CD4-positive, alpha-beta T cell treated with Interleukin-15 for 4 hours (primary cell): ENCODE results near the gene FMN2.
"Not testable (repeated sequence)": the region's sequence is repeated elsewhere in the genome, so short reads cannot be mapped to it uniquely, and the experiment has no call there.

ENCODE experiments used
- DNase-seq: peaks from one replicate; pipeline ENCODE4 v3.0.0-alpha.2; 2020; ENCODE audit warnings: low spot score

Gene FMN2

DNA sequence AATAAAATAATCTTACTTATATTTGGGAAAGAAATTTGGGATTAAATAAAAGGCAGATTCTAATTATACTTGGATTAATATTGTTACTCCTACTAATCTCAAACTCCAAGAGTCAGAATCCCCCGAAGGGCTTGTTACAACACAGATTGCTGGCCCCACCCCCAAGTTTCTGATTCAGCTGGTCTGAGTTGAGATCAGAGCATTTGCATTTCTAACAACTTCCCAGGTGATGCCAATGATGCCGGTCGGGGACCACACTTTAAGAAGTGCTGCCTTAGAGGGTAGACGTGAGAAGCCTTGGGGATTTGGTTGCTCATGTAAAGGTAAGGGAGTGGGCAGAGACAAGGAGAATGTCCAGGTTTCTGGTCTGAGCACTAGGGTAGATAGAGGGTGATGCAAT is 47.2 kb downstream of the FMN2 start:
- DNase-seq = no peak

DNA sequence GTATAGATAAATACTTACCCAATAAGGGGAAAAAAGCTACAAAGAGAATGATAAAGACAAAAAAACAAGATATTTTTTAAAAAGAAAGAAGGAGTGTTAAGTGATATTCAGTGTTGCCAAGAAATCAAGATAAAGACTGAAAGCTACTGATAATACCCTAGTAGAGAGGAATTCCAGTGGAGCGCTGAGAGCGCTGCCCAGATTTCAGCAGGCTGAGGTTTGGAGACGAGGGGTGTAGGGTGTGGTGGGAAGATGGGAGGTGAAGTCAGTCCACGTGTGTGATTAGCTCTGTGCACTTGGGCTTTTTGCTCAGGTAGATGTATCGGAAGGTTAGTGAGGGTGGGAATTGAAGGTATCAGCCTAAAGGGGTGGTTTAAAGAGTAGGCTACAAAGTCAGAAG is 47.8 kb downstream of the FMN2 start:
- DNase-seq = no peak

DNA sequence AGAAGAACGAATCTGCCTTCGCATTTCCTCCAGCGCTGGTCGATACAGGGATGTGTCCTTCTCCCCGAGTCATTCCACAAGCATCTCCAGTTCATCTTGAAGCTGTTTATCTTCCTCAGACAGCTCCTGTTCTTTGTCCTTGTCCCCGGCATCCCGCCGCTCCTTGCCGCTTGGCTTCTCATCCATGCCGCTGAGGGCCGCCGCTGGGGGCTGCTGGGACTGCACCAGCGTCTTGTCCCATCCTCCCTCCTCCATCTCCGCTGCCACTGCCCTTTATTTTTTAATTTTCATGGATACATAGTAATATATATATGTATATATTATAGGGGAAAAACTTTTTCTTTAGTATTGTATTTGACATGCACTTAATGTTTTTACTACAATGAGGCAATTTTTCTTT is 53.4 kb downstream of the FMN2 start:
- DNase-seq = no peak

DNA sequence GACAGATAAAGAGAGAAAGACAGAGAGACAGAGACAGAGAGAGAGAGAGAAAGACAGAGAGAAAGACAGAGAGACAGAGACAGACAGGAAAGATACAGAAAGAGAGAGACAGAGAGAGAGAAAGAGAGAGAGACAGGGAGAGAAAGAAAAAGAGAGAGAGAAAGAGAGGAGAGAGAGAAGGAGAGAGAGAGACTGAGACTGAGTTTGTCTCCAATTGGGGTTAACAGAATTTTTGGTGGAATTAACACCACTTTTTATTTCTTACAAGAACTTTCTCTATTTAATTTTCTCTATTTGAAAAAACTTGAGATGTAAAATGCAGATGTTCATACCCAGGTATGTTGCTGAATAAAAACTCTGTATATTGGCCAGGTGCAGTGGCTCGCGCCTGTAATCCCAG is 56.6 kb downstream of the FMN2 start:
- no peak for DNase-seq

DNA sequence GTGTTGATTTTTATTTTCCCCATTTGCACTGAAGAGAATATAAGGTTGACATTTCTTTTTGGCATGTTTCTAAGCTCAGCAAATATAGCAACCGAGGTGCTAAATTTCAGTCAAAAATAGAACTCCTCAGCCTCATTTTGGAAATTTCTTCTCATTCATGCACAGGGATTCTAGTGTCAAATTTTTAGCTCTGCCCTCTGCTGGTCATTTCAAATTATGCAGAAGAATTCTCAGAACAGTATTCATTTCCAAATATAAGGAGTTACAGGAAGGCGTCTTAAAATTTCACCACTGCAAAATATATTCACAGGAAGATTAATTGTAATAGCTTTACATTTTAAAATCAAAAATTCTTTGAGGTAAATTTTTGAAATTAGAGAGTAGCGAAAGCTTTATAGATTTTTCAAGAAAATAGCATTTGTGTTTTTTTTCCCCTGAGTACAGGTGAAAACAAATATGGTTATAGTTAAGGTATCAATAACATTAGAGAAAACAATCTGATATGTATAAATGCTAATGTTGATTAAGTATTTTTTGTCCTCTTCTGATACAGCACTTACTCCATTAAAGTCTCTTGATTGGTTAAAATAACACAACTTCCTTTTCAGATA is 57.9 kb downstream of the FMN2 start:
- DNase-seq = peak; percentile 3

DNA sequence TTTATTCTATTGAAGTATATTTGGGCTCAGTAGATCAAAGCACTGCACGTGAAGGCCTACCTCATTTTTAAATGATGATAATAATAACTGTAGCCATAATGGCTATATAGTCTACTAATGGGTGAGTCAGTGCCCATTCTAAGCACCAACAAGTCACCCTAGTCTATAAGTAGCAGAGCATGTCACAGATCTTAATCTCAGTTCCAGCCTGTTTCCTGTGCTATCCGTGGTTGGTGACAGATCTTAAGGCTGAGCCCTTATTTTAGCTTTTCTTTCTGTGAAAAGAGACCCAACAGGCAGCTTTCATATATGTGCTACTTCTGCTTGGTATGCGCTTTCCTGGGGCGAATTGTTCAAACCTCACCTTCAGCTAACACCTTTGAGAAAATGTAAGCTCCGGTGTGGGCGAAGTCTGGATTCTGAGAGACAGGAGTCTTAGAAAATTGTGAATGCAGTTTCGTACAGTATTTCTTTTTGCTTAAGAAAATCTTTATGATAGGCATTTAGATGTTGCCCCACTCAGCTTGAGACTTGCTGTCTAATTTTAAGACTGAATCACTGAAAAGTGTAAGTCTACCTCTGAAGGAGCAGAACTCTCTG is 59.6 kb downstream of the FMN2 start:
- DNase-seq = no peak

DNA sequence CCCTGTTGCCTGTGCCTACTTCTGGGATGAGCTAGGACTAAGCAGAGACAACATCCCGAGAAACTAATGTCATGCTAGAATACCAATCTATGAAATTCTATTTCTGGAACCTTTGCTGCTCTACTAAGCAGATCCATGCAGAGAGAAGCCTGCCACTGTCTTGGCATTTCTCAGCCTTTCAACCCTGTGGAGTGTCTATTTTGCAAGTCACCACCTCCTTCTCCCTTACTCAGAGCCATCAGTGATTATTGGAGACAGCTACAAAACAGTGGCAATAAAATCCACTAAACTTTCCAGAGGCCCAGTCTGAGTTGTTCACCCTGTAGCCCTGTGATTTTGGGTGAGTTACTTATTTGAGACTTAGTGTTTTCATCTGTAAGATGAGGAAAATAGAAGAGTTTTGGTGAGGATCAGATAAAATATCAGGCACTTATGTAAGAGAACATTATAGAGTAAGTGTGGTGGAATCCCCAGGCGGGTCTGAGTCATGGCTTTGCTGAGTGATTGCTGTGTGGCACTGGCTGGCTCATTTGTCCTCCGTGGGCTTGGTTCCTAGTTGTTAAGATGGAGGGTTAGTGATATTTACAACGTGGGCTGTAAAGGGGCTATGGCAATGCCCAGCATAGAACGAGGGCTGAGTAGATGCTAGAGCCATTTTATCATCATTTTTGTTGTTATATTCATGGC is 61.1 kb downstream of the FMN2 start:
- DNase-seq = no peak

DNA sequence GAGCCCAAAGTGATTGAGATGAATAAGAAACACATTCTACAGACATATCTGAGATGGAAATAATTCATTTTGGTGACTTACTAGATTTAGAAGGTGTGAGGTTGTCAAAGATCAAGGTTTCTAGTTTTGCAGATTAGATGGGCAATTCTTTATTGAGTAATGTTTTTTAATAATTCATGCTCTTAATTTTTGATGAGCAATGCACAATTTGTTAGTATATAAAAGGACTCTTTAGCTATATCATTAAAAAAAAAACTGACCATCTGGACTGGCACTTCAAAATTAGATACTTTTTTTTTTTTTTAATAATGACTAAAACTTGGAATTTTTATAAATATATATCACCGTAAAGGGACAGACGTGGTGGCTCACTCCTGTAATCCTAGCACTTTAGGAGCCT is 63.9 kb downstream of the FMN2 start:
- DNase-seq = no peak

DNA sequence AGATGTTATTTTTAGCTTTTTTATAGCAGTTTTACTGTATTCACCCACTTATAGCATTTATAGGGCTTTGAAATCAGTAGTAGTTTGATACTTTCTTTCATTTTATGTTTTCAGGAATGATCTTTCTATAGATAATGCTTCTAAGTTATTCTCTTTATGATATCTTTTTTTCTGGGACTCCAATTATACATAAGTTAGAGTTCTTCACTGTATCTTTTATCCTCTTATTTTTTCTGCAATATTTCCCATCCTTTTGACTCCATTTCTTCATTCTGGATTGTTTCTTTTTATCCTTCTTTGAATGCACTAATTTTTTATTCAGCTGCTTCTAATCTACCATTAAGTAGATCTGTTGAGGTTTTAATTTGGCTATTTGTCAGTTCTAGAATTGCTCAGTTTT is 73.1 kb downstream of the FMN2 start:
- DNase-seq = no peak

DNA sequence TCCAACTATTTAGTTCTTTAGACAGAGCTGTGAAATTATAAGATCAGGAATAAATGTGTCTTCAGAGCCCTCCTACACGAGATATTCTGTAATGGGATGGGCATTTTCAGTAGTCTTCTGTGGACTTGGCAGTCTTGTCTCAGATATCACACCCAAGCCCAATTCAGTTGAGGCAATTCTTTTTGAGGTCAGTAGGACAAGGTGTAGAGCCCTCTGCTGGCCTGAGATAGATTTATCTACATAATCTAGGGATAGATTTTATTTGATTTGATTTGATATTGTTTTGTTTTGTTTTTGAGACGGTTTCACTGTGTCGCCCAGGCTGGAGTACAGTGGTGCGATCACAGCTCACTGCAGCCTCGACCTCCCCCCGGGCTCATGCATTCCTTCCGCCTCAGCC is 77.5 kb downstream of the FMN2 start:
- no peak for DNase-seq

DNA sequence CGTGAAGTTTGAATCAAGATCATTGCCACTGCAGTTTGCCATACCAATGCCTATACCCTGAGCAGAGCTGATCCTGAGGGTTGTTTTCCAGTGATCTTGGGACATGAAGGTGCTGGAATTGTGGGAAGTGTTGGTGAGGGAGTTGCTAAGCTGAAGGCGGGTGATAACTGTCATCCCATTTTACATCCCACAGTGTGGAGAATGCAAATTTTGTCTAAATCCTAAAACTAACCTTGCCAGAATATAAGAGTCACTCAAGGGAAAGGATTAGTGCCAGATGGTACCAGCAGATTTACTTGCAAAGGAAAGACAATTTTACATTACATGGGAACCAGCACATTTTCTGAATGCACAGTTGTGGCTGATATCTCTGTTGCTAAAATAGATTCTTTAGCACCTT is 78.6 kb downstream of the FMN2 start:
- no peak for DNase-seq

DNA sequence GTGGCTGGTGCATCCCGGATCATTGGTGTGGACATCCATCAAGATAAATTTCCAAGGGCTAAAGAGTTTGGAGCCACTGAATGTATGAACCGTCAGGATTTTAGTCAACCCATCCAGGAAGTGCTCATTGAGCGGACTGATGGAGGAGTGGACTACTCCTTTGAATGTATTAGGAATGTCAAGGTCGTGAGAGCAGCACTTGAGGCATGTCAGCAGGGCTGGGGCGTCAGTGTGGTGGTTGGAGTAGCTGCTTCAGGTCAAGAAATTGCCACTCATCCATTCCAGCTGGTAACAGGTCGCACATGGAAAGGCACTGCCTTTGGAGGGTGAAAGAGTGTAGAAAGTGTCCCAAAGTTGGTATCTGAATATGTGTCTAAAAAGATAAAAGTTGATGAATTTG is 79.1 kb downstream of the FMN2 start:
- no peak for DNase-seq

DNA sequence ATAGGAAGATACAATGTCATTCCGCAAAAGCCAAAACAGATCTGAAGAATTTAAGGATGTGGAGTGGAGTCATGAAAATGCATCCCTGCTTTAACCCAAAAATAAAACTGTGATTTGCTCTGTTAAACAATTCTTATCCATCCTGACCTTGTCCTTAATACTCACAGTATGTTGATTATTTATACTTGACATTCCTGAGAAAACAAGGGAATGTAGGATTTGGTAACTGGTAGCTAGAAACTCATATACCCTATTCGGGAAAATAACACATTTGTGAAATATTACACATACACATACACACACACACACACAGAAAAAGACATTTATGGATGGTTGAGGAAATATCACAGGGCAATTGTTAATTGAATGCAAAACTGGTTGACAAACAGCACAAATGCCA is 80.2 kb downstream of the FMN2 start:
- no peak for DNase-seq

DNA sequence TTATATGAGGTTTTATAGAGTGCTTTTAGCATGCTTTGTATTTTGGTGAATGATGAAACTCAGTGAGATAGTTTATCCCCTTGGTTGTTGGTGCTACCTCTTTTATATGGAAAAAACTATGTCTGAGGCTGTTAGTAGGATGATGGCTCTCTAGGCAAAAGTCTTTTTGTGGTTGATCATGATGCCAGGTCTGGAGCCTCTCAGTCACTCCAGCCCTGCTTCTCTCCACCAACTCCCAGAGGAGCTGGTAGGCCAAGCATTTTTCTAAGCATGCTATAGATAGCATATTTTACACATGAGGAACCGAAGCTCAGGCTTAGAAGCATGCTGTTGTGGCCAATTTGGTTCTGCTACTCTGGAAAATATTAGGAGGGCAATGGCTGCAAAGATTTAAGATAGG is 82.2 kb downstream of the FMN2 start:
- DNase-seq = no peak

DNA sequence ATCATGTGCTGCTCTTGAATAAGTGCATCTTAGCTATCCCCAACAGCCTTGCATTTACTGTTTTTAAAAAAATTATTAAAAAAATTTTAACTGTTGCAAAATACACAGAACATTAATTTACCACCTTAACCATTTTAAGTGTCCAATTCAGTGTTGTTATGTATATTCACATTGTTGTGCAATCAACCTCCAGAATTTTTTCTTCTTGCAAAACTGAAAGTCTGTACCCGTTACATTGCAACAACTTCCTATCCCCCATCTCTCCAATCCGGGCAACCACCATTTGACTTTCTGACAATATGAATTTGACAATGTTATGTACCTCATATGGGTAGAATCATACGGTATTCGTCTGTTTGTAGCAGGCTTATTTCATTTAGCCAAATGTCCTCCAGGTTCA is 83.1 kb downstream of the FMN2 start:
- DNase-seq = no peak

DNA sequence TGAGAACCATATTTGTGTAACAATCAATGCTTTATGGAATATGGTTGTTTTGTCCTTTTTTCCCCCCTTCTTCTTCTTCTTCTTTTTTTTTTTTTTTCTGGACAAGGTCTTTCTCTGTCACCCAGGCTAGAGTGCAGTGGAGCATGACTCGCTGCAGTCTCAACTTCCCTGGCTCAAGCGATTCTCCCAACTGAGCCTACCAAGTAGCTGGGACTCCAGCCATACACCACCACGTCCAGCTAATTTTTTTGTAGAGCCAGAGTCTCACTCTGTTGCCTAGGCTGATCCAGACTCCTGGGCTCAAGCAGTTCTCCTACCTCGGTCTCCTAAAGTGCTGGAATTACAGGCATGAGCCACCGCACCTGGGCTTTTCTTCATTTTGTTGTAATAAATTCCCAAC is 86.7 kb downstream of the FMN2 start:
- DNase-seq = no peak

DNA sequence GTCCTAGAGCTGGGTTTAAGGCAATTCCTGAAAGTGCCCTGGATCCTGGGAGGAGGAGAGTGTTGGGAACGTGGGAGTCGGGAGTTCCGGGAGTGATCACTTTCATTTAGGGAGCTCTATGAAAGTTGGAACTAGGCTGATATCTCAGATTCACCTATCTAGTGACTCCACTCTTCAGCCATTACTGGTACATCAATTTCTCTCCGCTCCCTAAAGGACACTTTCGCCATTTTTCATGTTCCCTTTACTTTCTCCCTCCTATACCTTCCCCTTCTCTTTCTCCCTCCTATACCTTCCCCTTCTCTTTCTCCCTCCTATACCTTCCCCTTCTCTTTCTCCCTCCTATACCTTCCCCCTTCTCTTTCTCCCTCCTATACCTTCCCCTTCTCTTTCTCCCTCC is 93.0 kb downstream of the FMN2 start:
- not testable (repeated sequence) for DNase-seq

DNA sequence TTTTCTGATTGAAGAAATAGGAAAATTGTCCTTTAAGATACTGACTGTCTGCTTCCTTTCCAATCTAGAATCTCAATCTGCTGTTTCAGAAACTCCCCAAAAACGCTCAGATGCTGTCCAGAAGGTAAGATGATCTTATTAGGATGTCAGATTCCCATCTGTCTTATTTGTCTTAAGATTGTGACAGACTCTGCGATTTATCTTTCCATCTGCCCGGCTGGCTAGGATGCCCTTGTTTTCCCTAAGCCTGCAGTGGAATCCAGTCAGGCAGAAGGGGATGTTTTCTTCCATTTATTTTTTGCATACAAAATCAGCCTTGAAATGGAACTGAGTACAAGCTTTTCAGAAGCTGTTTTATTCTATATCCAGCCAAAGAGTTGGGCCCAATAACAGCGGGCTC is 96.5 kb downstream of the FMN2 start:
- no peak for DNase-seq

DNA sequence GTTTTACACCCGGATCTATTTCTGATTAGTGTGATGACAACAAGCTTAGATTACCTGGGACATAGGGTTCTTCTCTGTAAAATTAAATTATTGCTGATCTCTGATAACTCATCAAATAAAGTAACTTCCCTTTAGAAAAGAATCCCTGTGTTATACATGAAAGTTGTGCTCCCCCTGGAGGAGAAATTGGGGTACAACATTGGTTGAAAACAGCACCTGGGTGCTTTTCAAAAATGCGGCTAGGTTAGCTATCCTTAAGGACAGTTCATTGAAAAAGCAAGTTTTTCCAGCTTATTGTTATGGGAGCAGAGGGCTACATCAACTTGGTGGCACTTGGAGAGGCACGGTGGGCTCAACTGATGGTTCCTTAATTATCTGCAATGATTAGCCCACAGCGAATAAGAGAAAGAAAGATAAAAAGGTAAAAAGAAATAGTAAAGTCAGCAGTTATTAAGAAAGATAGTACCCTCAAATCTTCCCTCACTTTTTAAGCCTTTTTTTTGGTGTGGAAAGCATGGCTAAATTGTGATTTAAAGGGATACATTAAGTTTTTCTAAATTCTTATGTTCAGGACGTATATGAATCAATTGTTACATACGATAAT is 97.8 kb downstream of the FMN2 start:
- DNase-seq = peak; percentile 24

DNA sequence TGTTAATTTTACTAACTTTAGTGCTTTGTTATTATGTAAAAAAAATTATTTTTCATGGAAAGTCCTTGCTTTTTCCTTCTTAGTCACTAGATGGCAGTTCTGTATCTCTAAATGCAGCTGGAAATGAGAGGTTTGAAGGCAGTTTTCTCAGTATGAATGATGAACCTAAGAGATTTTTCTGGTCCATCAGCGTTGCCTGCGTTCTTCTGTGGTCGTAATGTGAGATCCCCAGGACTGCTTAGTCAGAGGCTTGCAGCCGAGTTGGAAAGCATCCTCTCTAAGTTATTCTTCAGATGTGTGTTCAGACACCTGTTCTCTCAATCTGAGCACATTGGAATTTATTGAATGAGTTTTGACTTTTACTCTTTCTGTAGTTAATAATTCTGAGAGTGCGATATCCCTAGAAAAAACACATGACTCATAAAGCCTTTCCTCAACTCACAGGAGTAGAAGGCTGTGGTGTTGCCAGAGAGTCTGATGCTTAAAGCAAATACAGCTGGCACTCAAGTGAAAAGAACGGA is 99.3 kb downstream of the FMN2 start:
- DNase-seq = no peak

DNA sequence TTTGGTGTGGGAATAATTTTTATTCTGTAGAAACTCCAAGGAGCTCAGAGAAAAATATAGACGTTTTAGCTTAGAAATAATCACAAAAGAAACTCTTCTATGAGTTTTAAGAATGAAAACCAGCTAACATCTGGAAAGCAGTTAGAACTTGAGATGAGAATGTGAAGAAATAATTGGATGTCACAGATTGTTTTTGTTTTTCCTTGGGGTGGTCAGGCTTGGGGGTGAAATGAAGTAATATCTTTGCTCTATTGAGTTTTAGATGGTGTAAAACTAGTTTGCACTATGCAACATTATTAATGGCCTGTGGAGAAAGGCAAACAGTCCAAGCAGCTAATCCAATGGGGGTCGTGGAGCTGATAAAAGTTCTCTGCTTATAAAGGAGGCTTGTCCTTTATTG is 101.2 kb downstream of the FMN2 start:
- no peak for DNase-seq

DNA sequence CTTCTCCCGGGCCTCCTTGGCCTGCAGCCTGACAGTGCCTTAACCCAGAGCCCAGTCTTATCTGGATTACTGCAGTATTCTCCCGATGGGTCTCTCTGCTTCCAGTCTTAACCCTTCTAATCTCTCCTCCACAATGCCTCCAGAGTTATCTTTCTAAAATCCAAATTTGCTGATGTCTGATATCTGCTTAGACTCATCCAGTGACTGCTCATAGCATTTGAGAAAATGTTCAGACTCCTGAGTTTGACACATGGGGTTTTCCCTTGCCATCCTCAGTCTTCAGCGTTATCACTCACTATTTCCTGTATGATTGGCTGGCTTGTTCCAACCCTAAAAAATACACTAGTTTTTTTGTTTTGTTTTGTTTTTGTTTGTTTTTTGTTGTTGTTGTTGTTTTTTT is 102.0 kb downstream of the FMN2 start:
- DNase-seq = no peak

DNA sequence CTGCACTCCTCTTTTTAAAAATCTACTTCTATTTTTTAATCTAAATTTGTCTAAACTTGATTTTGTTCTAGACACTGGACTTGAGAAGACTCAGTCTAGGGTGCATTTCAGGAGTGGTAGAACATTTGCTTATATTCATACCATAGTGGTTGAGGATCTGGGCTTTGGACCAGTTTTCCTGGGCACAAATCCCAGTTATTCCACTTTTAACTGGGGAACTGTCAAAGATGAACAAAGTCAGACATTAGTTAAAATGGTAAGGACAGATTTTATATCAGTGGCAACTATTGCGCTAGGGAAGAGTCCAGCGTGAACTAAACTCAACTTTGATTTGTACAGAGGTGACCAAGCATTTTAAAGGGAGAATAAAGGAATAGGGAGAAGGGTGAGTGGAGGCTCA is 102.4 kb downstream of the FMN2 start:
- DNase-seq = no peak
